ENCODE results near the gene FBXO8.

Gene FBXO8

DNA sequence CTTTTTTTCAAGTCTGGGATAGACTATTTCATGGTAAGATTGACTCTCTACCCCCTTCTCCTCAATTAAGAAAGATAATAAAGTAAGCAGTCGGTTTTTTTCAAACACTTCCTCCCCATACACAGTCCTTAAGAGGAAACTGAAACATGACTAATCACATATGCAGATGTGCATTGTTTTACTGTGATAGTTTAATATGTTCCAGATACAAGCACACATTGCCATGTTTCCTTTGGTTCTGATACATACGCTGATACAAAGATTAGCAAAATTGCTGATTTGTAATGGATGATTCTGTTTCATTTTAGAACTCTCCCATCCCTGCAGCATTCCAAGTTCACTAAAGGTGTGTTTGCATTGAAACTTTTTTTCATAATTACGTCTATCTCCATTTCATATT is 76.1 kb downstream of the FBXO8 start:
- no peak for ATAC-seq
- no peak for DNase-seq

DNA sequence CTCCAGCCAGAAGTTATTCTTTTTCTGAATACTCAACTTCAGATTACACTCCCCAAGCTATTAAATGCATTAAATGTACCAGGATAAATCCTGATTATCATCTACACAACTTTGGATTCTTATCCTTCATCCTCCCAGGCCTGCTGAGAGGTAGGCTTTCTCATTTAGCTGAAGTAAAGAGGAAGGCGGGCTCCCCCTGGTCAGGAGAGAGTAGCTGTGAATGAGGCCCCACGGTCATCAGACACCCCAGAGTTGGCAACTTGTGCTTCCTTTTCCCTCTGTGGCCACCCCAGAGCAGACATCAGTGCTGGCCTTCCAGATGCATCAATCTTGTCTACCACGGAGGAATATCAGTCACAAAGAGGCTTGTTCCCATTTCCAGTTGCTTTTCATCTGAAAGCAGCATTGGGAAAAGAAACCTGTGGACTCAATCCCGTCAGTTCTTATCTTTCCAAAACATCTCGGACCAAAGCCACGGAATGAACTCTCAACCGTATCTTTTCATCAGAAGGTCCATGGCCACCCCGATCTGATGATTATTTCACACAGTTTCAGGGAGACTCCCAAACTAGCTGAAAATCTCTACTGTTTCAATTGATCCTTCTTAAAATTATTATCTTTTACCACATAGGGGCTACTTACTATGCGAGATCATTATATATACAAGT is 79.2 kb downstream of the FBXO8 start:
- no peak for ATAC-seq

DNA sequence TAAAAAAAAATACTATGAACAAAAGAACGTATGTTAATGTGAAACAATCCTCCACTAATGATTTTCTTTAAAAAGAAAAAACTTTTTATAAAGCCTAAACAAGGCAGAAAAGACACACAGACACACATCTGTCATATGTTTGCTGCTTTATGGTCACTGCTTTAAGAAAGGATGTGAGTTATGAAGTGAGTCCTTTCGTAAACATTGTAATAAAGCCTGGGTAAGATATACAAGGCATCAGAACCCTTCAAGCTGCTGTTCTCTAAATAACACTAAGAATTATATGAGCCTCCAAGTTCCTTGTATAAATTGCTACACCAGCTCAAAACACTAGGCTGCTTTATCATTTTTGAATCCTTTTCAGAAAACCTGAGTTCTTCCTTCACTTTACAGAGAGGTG is 81.6 kb downstream of the FBXO8 start:
- no peak for DNase-seq
- ATAC-seq: no peak

More for the DNA sequence above, 79.2 kb downstream of the FBXO8 start:
- no peak for DNase-seq

DNA sequence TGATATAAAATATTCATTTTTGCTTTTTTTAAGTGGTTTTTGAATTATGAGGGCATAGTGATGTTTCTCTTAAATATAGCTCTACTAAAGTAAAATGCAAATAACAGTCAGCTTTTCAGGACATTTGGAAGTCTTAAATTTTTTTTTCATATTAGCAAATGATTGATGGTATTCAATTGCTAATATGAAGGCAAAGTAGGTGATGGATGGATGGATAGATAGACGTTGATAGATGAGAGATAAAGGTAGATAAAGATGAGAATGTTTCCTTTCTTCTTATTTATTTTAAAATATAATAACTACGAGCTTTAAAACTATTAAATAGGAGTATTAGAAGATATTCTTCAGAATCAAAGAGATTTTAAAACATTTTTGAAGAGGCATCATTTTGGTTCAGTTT is 83.7 kb downstream of the FBXO8 start:
- ATAC-seq: no peak

DNA sequence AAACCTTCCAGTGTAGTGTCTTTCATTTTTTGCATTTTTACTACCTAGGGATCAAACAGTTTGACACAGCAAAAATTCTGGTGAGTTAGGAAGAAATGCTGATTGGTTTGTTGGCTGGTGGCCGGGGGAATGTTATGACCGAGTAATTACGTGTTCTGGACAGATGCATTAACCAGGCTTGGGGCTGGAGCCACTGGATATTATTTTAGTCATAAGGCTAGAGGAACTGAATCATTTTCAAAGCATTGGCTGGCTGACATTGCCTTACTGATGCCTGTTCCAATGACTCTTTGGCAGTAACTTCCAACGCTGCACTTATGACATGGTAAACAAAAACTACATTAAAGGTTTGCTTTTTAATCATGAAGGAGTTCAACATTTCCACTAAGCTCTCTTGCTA is 84.6 kb downstream of the FBXO8 start:
- DNase-seq: no peak

More for the DNA sequence above, 83.7 kb downstream of the FBXO8 start:
- no peak for DNase-seq

DNA sequence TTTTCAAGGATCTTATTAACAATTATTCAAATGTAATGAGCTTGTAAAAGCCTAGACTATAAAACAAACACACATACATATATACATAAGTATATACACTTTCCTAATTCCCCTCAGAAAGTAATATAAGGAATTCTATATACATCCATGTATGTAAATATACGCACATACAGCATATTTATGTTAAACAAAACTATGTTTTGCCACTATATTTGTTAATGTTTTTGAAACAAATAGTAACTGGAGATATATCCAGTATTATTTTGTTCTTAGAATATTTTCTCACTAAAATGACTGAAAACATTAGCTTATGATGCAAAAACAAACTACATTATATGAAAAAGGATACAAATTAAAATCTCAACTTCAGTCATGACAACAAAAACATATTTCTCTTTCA is 85.1 kb downstream of the FBXO8 start:
- DNase-seq (no peak), ATAC-seq (no peak)

More for the DNA sequence above, 84.6 kb downstream of the FBXO8 start:
- ATAC-seq: no peak

DNA sequence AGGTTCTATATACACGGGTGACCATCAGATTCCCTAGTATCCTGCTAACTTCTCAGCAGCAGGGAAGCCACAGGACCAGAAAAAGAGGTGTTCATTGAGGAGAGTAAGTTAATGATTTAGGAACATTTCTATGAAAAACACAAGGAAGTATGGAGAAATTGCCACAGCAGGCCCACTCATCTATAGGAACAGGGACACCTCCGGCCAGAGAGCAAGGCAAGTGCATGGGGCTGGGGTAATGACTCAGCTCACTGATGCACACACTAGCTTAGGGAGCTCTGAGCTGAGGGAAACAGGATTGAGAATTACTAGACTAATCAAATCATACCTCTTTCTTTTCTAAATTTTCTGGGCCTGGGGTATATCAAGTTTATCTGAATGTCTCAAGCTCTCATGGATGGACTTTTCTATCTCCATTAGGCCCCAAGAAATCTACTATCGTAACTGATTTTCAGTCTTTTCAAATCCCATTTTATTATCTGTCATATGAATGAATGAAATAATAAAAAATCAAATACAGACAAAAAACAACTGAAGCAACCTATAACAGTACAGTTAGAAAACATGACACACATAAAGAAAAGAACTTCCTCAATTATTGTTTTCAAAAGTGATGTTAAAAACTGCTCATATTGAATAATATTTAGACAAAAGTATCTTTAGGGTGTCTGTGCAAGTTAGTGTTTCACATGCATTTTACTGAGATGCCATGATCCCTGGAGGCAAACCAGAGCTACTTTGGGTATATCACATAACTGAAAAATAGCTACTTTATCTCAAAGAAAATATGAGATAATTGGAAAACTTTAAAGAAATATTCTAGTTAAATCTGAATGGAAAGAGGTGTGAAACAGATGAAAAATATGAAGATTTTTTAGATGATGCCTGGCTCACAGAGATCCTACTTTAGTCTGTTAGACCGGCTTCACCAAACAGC is 89.8 kb downstream of the FBXO8 start:
- ATAC-seq (no peak), DNase-seq (no peak)

DNA sequence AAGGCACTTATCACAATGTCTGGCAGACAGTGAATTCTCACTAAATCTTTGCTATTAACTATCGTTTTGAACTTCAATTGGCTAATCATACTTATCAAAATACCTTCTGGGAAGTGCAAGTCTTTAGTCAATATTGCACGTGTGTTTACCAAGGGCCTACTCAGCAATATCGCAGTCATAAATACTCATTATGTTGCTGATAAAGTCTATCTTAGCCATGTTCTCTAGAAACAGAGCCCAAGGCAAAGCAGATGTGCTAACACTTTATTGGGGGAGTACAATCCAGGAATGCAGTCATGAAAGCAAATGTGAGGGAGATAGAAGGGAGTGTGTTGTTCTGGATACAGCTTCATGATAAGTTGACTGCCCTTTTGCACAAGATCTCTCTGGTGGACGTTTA is 90.5 kb downstream of the FBXO8 start:
- ATAC-seq: no peak

DNA sequence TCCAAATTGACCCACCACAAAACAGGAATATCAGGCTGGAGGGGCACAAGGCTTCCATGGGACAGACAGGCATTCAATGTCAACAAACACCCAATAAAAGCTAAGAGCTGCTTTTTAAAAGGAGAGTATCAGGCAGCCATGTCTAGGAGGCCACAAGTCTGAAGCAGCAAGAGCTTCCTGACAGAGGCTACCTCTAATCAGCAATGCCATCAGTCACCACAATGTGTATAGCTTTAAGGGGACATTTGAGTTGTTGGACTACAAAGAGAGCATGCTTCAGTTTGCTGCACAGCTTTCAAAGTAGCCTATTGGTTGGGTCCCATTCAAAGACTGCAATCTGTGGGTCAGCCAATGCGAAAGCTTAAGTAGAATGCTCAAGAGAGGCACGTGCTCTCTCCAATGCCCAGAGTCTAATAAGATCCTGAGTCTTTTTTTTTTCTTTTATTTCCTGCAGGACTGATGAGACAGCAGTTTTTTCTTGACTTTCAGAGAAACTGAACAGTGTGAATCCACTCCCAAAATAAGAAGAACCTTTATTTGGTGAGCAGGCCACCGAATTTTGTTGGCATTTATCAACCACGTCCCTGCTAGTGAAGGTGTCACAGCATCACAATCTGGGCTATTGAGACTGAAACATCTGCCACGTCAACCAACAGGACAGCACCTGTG is 92.5 kb downstream of the FBXO8 start:
- ATAC-seq (peak; percentile 23), DNase-seq (no peak)

More for the DNA sequence above, 90.5 kb downstream of the FBXO8 start:
- no peak for DNase-seq

DNA sequence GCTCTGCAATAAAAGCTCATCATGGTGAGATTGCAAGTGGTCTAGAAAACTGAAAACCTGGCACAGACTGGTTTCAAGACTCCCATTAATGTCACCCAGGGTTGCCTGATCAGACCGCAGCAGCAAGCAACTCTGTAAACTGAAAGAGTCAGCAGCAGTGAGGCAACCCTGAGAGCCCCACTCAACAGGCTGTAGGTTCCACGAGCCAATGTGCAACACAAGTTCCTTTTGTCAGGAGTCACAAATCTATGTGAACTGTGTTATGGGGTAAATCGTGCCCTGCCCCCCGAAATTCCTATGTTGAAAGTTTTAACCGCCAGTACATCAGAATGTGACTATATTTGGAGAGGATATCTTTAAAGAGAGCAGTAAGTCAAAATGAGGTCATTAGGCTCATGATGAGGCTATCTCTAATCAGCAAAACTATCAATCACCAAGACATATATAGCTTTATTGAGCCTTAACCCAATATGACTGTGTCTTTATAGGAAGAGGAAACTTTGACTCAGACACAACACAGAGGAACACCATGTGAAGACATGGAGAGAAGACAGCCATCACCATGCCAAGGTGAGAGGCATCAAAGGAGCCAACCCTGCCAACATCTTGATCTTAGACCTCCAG is 94.0 kb downstream of the FBXO8 start:
- DNase-seq: no peak
- ATAC-seq: no peak

Data from stimulated activated naive CD8-positive, alpha-beta T cell treated with anti-CD3 and anti-CD28 coated beads, Interleukin-15, Interleukin-2, amounts not matched to agents 100 U/mL and 50 U/mL, for 24 hours (primary cell).